ENCODE results near the gene DLG2. TPM values are rescaled to one million over a fixed set of nuclear protein-coding genes. Genes with fewer than 3 reads are reported as not detected.

Gene DLG2
- total RNA-seq, 1 donor, result 3.0 TPM

DNA sequence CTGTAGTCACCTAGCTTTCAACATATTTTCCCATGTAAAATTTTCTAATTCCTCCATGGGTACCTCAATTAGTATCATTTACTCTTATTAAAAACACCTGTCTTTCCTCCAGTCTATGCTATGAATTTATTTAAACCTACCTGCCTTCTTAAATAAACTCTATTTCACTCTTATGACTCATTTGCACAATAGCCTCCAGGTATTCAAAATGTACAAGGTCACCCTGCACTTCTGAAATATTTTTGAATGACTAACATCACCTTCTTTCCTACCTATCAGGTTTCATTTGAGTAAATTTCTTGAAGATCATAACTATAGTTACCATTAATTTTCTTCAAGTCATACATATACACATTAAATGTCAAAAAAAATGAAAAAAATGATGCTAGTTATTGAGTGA is 939.7 kb downstream of the DLG2 start:
- no peak for DNase-seq (ENCODE audit: low read depth)
- H3K4me3 ChIP-seq (ENCODE audit: low read depth, low read length), result no peak overlapping the region
- TF ChIP-seq, protein P1, sequence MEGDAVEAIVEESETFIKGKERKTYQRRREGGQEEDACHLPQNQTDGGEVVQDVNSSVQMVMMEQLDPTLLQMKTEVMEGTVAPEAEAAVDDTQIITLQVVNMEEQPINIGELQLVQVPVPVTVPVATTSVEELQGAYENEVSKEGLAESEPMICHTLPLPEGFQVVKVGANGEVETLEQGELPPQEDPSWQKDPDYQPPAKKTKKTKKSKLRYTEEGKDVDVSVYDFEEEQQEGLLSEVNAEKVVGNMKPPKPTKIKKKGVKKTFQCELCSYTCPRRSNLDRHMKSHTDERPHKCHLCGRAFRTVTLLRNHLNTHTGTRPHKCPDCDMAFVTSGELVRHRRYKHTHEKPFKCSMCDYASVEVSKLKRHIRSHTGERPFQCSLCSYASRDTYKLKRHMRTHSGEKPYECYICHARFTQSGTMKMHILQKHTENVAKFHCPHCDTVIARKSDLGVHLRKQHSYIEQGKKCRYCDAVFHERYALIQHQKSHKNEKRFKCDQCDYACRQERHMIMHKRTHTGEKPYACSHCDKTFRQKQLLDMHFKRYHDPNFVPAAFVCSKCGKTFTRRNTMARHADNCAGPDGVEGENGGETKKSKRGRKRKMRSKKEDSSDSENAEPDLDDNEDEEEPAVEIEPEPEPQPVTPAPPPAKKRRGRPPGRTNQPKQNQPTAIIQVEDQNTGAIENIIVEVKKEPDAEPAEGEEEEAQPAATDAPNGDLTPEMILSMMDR (IDR thresholded peaks at IDR 0.05; ENCODE audit: insufficient read depth, low read length), result no peak

DNA sequence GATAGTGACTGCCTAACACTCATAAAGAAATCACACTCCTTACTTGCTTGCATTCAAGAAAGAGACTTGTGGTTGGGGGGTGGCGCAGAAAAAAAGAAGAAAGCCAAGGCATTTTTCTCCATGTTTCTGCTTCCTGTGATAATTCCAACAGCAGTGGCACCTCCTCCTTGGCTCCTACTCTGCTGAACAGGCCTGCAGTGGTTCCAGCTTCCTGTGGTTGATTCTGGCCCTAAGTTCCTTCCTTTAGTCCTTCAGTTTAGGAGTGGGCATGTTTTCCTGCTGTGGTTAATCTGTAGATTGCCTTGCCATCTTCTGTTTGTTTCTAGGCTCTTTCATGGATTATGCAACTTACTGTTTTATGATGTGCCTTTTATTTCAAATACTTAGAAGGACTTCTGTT is 940.4 kb downstream of the DLG2 start:
- no peak for DNase-seq (ENCODE audit: low read depth)
- H3K4me3 ChIP-seq (ENCODE audit: low read depth, low read length), result no peak overlapping the region
- TF ChIP-seq, protein P1 (IDR thresholded peaks at IDR 0.05; ENCODE audit: insufficient read depth, low read length), result no peak

DNA sequence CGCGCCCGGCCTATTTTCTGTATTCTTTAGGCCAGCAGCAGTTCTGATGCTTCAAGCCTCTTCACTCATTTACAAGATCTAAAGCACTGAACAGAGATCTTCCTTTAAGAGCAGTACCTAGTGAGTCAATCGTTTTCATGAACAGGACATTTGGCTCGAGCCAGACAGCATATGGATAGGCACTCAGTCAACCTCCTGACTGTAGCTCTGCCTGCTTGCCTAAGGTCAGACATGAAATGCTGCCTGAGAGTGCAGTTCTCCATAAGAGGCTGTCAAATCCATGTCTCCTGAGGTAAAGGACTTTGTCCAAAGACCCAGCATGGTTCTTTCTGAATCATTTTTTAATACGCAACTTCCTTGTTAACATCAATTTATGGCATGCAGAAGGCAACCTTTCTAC is 941.2 kb downstream of the DLG2 start:
- no peak for DNase-seq (ENCODE audit: low read depth)

DNA sequence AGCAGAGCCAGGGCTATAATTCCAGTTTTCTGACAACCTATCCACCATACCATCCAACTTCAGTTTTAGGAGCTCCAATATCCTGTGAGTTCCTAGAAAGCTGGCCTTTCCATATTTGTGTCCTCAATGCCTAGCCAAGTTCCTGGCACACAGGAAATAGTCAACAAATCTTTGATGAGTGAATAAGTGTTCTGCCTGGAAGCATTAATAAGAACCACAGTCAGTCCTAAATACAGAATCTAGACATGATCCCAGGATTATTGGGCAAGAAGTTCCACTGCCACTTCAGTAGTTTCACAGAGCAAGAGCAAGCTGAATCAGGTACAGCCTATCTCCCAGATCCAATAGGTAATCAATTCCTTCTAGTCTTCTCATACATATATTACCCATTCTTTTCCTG is 942.0 kb downstream of the DLG2 start:
- DNase-seq (ENCODE audit: low read depth), result no peak
- TF ChIP-seq, protein P1 (IDR thresholded peaks at IDR 0.05; ENCODE audit: insufficient read depth, low read length), result no peak
- H3K4me3 ChIP-seq (ENCODE audit: low read depth, low read length), result no peak overlapping the region

More for the DNA sequence above, 941.2 kb downstream of the DLG2 start:
- TF ChIP-seq, protein P1 (IDR thresholded peaks at IDR 0.05; ENCODE audit: insufficient read depth, low read length), result no peak
- no peak overlapping the region for H3K4me3 ChIP-seq (ENCODE audit: low read depth, low read length)

DNA sequence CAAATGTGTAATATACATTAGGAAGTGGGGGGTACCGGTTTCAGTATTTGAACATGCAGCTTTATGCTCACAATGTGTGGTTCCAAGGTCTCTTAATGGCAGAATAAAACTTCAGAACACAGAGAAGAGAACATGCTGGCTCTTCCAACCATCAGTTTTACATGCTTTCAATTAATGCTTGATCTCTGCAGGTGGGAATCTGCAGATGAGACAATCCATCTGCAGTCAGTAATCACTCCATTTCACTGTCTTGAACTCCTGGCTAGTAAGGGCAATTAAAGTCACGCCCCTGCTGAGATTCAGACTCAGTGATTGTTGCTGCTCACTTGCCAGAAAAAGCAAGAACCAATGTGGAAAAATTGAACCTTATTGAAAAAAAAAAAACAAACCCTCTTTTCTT is 945.7 kb downstream of the DLG2 start:
- TF ChIP-seq, protein P1 (IDR thresholded peaks at IDR 0.05; ENCODE audit: insufficient read depth, low read length), result no peak
- DNase-seq (ENCODE audit: low read depth), result no peak
- H3K4me3 ChIP-seq (ENCODE audit: low read depth, low read length), result no peak overlapping the region

DNA sequence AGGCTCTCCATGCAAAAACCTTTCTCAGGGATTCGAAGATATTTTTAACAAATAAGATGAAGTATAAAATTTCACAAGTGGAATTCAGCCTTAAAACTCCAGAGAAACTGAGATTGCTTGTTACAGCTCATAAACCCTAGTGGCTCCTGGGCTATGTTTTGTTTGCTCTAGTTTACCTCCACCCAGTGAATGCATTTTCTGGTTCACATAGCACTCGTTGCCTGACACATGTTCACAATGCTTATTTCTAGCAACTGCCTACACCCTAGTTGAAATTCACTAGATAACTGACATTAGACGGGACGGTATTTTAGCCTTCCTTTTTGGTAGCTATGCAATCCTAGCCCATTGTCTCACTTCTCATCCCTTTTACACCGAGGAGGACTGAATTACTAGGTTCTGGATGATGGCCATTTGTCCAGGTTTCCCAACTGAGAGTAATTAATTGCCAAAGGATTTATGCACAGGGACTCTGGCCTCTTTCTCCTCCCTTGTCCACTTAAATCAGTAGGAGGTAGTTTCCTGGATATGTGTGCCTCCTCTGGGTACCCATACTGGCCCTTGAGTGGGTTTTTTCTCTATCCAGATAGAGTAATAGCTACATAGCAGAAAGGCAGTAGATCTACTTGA is 951.6 kb downstream of the DLG2 start:
- TF ChIP-seq, protein P1 (IDR thresholded peaks at IDR 0.05; ENCODE audit: insufficient read depth, low read length), result no peak
- no peak for DNase-seq (ENCODE audit: low read depth)

DNA sequence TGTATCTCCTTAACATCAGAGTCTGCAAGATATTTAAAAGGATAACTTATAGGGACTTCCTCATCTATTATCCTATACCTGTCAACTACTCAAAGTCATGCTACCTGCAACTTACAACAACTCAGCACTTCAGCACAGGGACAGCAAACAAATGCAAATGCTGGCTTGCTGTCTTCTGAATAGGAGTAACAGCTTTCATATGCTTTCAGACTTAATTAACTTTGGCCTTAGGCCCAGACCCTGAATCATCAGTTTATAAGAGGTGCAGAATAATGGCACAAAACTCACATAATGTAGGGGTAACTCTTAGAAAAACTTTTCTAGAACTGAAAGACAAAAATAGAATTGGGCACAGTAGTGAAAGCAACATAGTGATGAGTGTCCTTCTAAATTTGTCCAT is 953.4 kb downstream of the DLG2 start:
- H3K4me3 ChIP-seq (ENCODE audit: low read depth, low read length), result no peak overlapping the region
- DNase-seq (ENCODE audit: low read depth), result peak; percentile 0
- TF ChIP-seq, protein P1 (IDR thresholded peaks at IDR 0.05; ENCODE audit: insufficient read depth, low read length), result no peak

More for the DNA sequence above, 951.6 kb downstream of the DLG2 start:
- H3K4me3 ChIP-seq (ENCODE audit: low read depth, low read length), result no peak overlapping the region
